Common myeloid progenitor, CD34-positive (primary cell): ENCODE data around the gene CNTNAP5.

ENCODE experiments used
- CTCF ChIA-PET: fragments of 350-600 bp; sonication (Branson Sonifier 250); formaldehyde crosslinking; loops from one replicate; lab custom pipeline; 2021; ENCODE audit warnings: antibody characterized with exemption; lab: Charles Lee
- POLR2A ChIA-PET: fragments of 350-600 bp; sonication (Branson Sonifier 250); formaldehyde crosslinking; loops from one replicate; lab custom pipeline; 2021; ENCODE audit warnings: antibody characterized with exemption; lab: Charles Lee
- DNase-seq, 3 donors: peaks; one replicate each; pipeline versions ENCODE4 v3.0.0 to v3.0.0-alpha.2; 2013
- H3K27ac ChIP-seq, 2 experiments: 1 replicate in 1 of 2; 2 replicates in 1 of 2; pipeline ENCODE4 v1.7.0; 2013; ENCODE audit warnings: inconsistent platforms in 2 of 2, low read length in 2 of 2, mild to moderate bottlenecking in 2 of 2, low read depth in 1 of 2, moderate library complexity in 1 of 2; ENCODE audit not compliant: severe bottlenecking in 2 of 2, insufficient read depth in 1 of 2, poor library complexity in 1 of 2
- H3K27me3 ChIP-seq, 5 experiments: replicated peaks in 2 of 5; 1 replicate in 3 of 5; 2 replicates in 2 of 5; pipeline versions ENCODE4 v1.6.1 to v1.7.0; 2013; ENCODE audit warnings: low read length in 4 of 5, mild to moderate bottlenecking in 2 of 5, moderate library complexity in 2 of 5, inconsistent platforms in 1 of 5; ENCODE audit not compliant: insufficient read depth in 5 of 5, control insufficient read depth in 4 of 5
- H3K36me3 ChIP-seq, 4 experiments: 1 replicate in 2 of 4; 2 replicates in 2 of 4; pipeline versions ENCODE4 v1.6.1 to v1.7.0; 2013; ENCODE audit warnings: low read length in 3 of 4, control low read depth in 1 of 4, mild to moderate bottlenecking in 1 of 4; ENCODE audit not compliant: control insufficient read depth in 4 of 4, insufficient read depth in 4 of 4
- H3K4me1 ChIP-seq, 4 experiments: 1 replicate in 3 of 4; 2 replicates in 1 of 4; pipeline versions ENCODE4 v1.6.1 to v1.7.1; 2013; ENCODE audit warnings: low read length in 3 of 4, mild to moderate bottlenecking in 3 of 4, control low read depth in 1 of 4, inconsistent platforms in 1 of 4, moderate library complexity in 1 of 4; ENCODE audit not compliant: control insufficient read depth in 4 of 4, insufficient read depth in 4 of 4; ENCODE audit errors: control extremely low read depth in 1 of 4
- H3K4me3 ChIP-seq, 7 experiments: 1 replicate in 4 of 7; 2 replicates in 3 of 7; pipeline versions ENCODE4 v1.5.1 to v1.7.0; 2013; ENCODE audit warnings: mild to moderate bottlenecking in 7 of 7, low read length in 6 of 7, moderate library complexity in 6 of 7, inconsistent platforms in 2 of 7, low read depth in 2 of 7, control low read depth in 1 of 7; ENCODE audit not compliant: insufficient read depth in 4 of 7, control insufficient read depth in 1 of 7; ENCODE audit errors: extremely low read depth in 1 of 7
- H3K9me3 ChIP-seq, 5 experiments: 1 replicate in 4 of 5; 2 replicates in 1 of 5; pipeline versions ENCODE4 v1.6.1 to v1.7.1; 2013; ENCODE audit warnings: low read length in 4 of 5, mild to moderate bottlenecking in 2 of 5, inconsistent platforms in 1 of 5, low read depth in 1 of 5, moderate library complexity in 1 of 5; ENCODE audit not compliant: control insufficient read depth in 4 of 5, insufficient read depth in 2 of 5; ENCODE audit errors: control extremely low read depth in 1 of 5
- WGBS: methylation state at CpG from one replicate; pipeline ENCODE4 v1.1.5; 2013; ENCODE audit not compliant: insufficient coverage; 5-methylcytosine and 5-hydroxymethylcytosine counted together

The CNTNAP5 gene

GRCh38 chr2:124269348-124269747 lies 244.3 kb downstream of the CNTNAP5 start:
- H3K27ac ChIP-seq = no peak overlapping the region
- no peak overlapping the region for H3K4me3 ChIP-seq
- no peaks in the 10 kb centered on the region for H3K4me1 ChIP-seq
- ChIA-PET POLR2A (no interaction called here), CTCF (no interaction called here)
- no peaks in the 10 kb centered on the region for H3K36me3 ChIP-seq
- 82% methylated on average over 6 of the region's 7 CpGs for WGBS
- H3K9me3 ChIP-seq = no peaks in the 10 kb centered on the region
- H3K27me3 ChIP-seq = no peaks in the 10 kb centered on the region
- DNase-seq = no peak

- CTCF ChIA-PET = no interaction called here
- H3K4me1 ChIP-seq = no peaks in the 10 kb centered on the region
- WGBS = no CpG with 5 or more reads among the region's 1 CpG
- H3K4me3 ChIP-seq = no peak overlapping the region
- H3K9me3 ChIP-seq = no peaks in the 10 kb centered on the region
- no peaks in the 10 kb centered on the region for H3K27me3 ChIP-seq
- H3K36me3 ChIP-seq = no peaks in the 10 kb centered on the region
- POLR2A ChIA-PET = no interaction called here
- H3K27ac ChIP-seq = no peak overlapping the region
- DNase-seq = no peak
Measured at GRCh38 chr2:124272261-124272841, 247.3 kb downstream of the CNTNAP5 start.

GRCh38 chr2:124281541-124281940 lies 256.5 kb downstream of the CNTNAP5 start:
- Histone ChIP-seq H3K27me3 (no peaks in the 10 kb centered on the region), H3K9me3 (peaks cover 0 to 1% (median 0%) of the 10 kb centered on the region in 5 experiments), H3K4me1 (no peaks in the 10 kb centered on the region), H3K36me3 (no peaks in the 10 kb centered on the region), H3K27ac (no peak overlapping the region), H3K4me3 (no peak overlapping the region)
- CTCF ChIA-PET = no interaction called here
- no peak for DNase-seq
- POLR2A ChIA-PET = no interaction called here
- 91% methylated on average over 7 of the region's 10 CpGs for WGBS

- Histone ChIP-seq H3K36me3 (no peaks in the 10 kb centered on the region), H3K9me3 (no peaks in the 10 kb centered on the region), H3K4me3 (no peak overlapping the region), H3K4me1 (no peaks in the 10 kb centered on the region), H3K27ac (no peak overlapping the region), H3K27me3 (no peaks in the 10 kb centered on the region)
- ChIA-PET POLR2A (no interaction called here), CTCF (no interaction called here)
- no peak for DNase-seq
Measured at GRCh38 chr2:124283096-124283495, 258.0 kb downstream of the CNTNAP5 start.

GRCh38 chr2:124286089-124286783 lies 261.1 kb downstream of the CNTNAP5 start:
- Histone ChIP-seq H3K4me1 (no peaks in the 10 kb centered on the region), H3K27me3 (no peaks in the 10 kb centered on the region), H3K4me3 (no peak overlapping the region), H3K27ac (no peak overlapping the region), H3K9me3 (no peaks in the 10 kb centered on the region), H3K36me3 (no peaks in the 10 kb centered on the region)
- POLR2A ChIA-PET = no interaction called here
- WGBS = 90% methylated on average over 7 of the region's 7 CpGs
- no peak for DNase-seq
- CTCF ChIA-PET = no interaction called here

- H3K9me3 ChIP-seq = no peaks in the 10 kb centered on the region
- H3K36me3 ChIP-seq = no peaks in the 10 kb centered on the region
- H3K27me3 ChIP-seq = no peaks in the 10 kb centered on the region
- no peak overlapping the region for H3K4me3 ChIP-seq
- no peaks in the 10 kb centered on the region for H3K4me1 ChIP-seq
- CTCF ChIA-PET = no interaction called here
- DNase-seq = no peak
- POLR2A ChIA-PET = no interaction called here
- WGBS = no CpG with 5 or more reads among the region's 1 CpG
- no peak overlapping the region for H3K27ac ChIP-seq
Measured at GRCh38 chr2:124289060-124289459, 264.0 kb downstream of the CNTNAP5 start.

GRCh38 chr2:124289615-124290014 lies 264.5 kb downstream of the CNTNAP5 start:
- H3K9me3 ChIP-seq = no peaks in the 10 kb centered on the region
- no peak overlapping the region for H3K27ac ChIP-seq
- H3K4me1 ChIP-seq = no peaks in the 10 kb centered on the region
- H3K4me3 ChIP-seq = no peak overlapping the region
- POLR2A ChIA-PET = no interaction called here
- CTCF ChIA-PET = no interaction called here
- DNase-seq = no peak
- WGBS = no CpG with 5 or more reads among the region's 1 CpG
- H3K27me3 ChIP-seq = no peaks in the 10 kb centered on the region
- H3K36me3 ChIP-seq = no peaks in the 10 kb centered on the region
